ENCODE measurements around the gene TSPAN33.

- TF ChIP-seq POLR2AphosphoS5 (IDR thresholded peaks at IDR 0.05) (no peak), CTCF (IDR thresholded peaks at IDR 0.05) (no peak), POLR2A (IDR thresholded peaks at IDR 0.05) (no peak), EP300 (IDR thresholded peaks at IDR 0.05) (no peak)
Observed at GRCh38 chr7:129210989-129211312, 66.4 kb downstream of the TSPAN33 start.
